ENCODE measurements around the gene NR1H4. TPM values are rescaled to one million over a fixed set of nuclear protein-coding genes. Genes with fewer than 3 reads are reported as not detected.

Gene NR1H4
- total RNA-seq, 2 donors from 2014 or later: 2.2 to 20.5 TPM

DNA sequence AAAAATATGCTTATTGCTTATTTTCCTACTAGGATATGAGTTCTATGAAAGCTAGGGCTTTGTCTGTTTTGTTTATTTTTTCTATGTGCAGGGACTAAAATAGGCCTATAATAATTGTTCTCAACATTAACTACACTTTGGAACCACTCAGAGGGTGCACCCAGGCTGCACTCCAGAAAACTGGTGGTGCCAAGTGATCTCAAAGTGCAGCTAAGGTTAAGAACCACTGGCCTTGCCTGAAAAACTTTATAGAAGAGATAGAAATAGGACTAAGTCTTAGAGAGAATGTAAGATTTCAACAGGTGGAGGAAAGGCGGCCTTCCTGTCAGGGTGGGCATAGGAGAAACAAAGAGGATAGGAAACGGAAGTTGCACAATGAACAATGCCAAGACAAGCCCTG lies 37.7 kb upstream of the NR1H4 start:
- H3K9ac ChIP-seq (ENCODE audit: low read depth in 2 of 2, low read length in 2 of 2): no peak overlapping the region
- no peaks in the 10 kb centered on the region for H3K9me3 ChIP-seq
- DNase-seq: no peak
- no peaks in the 10 kb centered on the region for H3K36me3 ChIP-seq
- TF ChIP-seq, protein P1, sequence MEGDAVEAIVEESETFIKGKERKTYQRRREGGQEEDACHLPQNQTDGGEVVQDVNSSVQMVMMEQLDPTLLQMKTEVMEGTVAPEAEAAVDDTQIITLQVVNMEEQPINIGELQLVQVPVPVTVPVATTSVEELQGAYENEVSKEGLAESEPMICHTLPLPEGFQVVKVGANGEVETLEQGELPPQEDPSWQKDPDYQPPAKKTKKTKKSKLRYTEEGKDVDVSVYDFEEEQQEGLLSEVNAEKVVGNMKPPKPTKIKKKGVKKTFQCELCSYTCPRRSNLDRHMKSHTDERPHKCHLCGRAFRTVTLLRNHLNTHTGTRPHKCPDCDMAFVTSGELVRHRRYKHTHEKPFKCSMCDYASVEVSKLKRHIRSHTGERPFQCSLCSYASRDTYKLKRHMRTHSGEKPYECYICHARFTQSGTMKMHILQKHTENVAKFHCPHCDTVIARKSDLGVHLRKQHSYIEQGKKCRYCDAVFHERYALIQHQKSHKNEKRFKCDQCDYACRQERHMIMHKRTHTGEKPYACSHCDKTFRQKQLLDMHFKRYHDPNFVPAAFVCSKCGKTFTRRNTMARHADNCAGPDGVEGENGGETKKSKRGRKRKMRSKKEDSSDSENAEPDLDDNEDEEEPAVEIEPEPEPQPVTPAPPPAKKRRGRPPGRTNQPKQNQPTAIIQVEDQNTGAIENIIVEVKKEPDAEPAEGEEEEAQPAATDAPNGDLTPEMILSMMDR (IDR thresholded peaks at IDR 0.05): no peak
- no peak overlapping the region for H3K4me3 ChIP-seq
- H3K4me1 ChIP-seq: peaks cover 4% of the 10 kb centered on the region
- H3K27me3 ChIP-seq: no peaks in the 10 kb centered on the region
- H3K27ac ChIP-seq: no peak overlapping the region
- intact Hi-C loops (cut with DNase I): no loop called here

DNA sequence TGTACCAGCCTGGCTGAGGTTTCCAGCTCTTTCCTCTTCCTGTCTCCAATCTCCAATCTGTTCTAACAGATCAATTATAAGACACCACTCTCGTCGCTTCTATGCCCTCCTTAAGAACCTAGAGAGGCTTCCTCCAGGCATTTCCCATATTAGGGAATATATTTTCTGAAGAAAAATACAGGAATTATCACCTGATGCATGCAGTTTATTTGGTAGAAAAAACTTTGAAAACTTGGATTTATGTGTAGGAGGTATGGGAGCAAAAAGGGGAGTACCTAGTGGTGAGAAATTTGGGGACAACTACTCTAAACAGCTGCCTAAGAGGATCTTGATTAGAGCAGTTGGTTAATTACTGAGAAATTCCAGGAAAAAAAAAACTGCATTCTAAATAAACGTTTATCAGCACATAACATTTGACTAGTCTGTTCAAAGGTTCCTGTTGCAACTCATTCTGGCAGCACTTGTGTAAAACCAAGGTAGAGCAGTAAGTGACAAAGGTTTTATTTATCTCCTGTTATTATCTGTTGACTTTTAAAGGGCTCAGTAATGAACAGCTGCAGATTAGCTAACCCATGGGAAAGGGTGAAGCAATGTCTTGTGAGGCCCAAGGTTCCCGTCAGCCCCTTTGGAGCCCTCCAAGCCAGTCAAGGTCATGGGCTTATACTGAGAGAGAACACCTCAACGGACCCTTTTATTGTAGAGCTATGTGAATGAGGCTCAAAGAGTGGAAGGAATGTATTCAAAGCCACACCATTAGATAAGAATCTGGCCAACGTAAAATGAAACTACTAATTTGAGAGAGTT lies 36.4 kb upstream of the NR1H4 start:
- H3K4me1 ChIP-seq: peaks cover 4% of the 10 kb centered on the region
- H3K27ac ChIP-seq: no peak overlapping the region
- intact Hi-C loops (cut with DNase I): no loop called here
- DNase-seq: no peak
- H3K27me3 ChIP-seq: no peaks in the 10 kb centered on the region
- no peaks in the 10 kb centered on the region for H3K36me3 ChIP-seq
- no peaks in the 10 kb centered on the region for H3K9me3 ChIP-seq
- no peak overlapping the region for H3K4me3 ChIP-seq
- no peak overlapping the region for H3K9ac ChIP-seq (ENCODE audit: low read depth in 2 of 2, low read length in 2 of 2)
- TF ChIP-seq, protein P1 (IDR thresholded peaks at IDR 0.05): no peak

GRCh38 chr12:100439797-100440196 lies 33.9 kb upstream of the NR1H4 start:
- H3K4me3 ChIP-seq: no peak overlapping the region
- no peak overlapping the region for H3K27ac ChIP-seq
- H3K36me3 ChIP-seq: no peaks in the 10 kb centered on the region
- TF ChIP-seq, protein P1 (IDR thresholded peaks at IDR 0.05): no peak
- H3K27me3 ChIP-seq: no peaks in the 10 kb centered on the region
- no peaks in the 10 kb centered on the region for H3K9me3 ChIP-seq
- DNase-seq: no peak
- H3K9ac ChIP-seq (ENCODE audit: low read depth in 2 of 2, low read length in 2 of 2): no peak overlapping the region
- H3K4me1 ChIP-seq: peaks cover 4% of the 10 kb centered on the region
- intact Hi-C loops (cut with DNase I): no loop called here

DNA sequence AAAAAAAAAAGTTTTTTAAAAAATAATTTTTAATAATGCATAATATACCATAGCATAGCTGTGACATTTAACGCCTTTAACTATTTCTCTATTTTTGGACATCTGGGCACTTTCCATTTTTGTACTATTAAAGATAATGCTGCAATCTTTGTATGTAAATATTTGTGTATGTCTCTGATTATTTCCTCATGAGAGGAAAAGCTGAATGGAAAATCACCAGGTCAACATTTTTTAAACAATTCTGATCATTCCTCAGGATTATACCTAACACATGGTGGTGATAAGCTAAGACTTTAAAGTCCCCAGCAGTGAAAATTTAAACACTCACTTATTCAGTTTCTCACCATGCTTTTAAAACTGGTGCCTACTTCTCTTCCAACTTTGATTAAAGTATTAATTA lies 31.3 kb upstream of the NR1H4 start:
- Histone ChIP-seq H3K27me3 (no peaks in the 10 kb centered on the region), H3K9me3 (no peaks in the 10 kb centered on the region), H3K4me1 (peaks cover 2% of the 10 kb centered on the region), H3K36me3 (no peaks in the 10 kb centered on the region), H3K9ac (ENCODE audit: low read depth in 2 of 2, low read length in 2 of 2) (no peak overlapping the region), H3K27ac (no peak overlapping the region), H3K4me3 (no peak overlapping the region)
- TF ChIP-seq, protein P1 (IDR thresholded peaks at IDR 0.05): no peak
- no peak for DNase-seq
- intact Hi-C loops (cut with DNase I): no loop called here

DNA sequence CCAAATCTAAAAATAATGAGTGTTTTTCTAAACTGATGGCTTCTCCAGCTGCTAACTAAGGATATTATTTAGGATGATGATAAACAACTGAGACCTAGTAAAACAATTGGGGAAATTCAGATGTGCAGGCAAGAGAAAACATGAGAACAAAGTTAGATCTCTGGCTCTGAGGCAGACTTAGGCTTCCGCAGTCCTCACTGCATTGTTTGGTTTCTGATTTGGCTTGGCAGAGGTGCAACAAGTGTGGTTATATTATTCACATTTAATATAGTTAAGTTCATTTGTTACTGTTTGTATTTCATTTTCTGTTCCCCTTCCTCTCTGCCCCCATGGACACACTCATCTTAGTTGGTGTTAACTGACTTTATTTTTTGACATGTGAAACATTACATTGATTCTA lies 30.2 kb upstream of the NR1H4 start:
- H3K9me3 ChIP-seq: no peaks in the 10 kb centered on the region
- no peaks in the 10 kb centered on the region for H3K27me3 ChIP-seq
- TF ChIP-seq, protein P1 (IDR thresholded peaks at IDR 0.05): no peak
- H3K36me3 ChIP-seq: no peaks in the 10 kb centered on the region
- no peak overlapping the region for H3K27ac ChIP-seq
- intact Hi-C loops (cut with DNase I): no loop called here
- DNase-seq: no peak
- no peaks in the 10 kb centered on the region for H3K4me1 ChIP-seq
- no peak overlapping the region for H3K4me3 ChIP-seq
- H3K9ac ChIP-seq (ENCODE audit: low read depth in 2 of 2, low read length in 2 of 2): no peak overlapping the region

All from colonic mucosa (tissue), 4 donors.